GM12801 (cell line): ENCODE results near the gene GRIN2A.

Experiments
- TF ChIP-seq, protein P1 (sequence below): IDR thresholded peaks from one replicate; pipeline ENCODE4 v1.5.1; 2011; ENCODE audit warnings: control low read depth; ENCODE audit not compliant: insufficient read length; ENCODE audit errors: extremely low read depth

The GRIN2A gene

DNA sequence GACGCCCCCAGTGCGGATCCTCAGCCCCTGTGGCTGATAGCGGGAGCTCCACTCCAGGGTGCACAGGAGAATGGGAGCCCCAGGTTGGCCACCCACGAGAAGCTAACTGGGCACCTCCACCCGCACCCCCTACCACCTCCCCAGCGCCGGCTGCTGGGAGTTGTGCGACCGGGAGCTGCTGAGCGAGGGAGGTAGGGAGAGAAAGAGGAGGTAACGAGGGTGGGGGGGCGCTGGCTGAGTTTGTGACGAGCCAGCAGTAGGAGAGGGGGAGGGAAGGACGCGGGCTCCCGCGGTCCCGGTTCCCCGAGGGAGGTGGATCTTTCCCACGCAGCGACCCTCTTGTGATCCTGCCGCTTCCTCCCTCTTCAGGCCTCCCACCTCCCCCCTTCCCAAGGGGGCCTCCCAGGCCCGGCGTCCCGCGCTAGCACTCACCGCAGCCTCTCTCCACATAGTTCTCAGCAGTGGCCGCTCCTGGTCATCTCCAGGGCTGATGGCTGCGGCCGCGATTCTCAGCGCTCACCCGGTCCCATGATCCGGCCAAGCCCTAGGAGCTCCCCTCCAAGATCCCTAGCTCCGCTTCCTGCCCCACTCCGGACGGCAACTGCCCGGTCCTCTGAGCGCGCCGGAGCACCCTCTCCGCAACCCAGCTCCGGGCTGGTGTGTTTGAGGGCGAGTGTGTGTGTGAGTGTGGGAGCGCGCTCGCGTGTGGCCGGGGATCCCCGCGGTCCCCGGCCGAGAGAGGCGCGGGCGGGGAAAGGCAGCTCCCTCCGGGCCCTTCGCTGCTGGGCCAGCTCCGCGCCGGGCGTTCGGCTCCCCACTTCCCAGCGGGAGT, at the start of gene GRIN2A:
GRIN2A (minus strand) TSS at position 207 of the 832 bp plus-strand sequence. CDS start 2,017 bp downstream, outside the sequence.
- TF ChIP-seq, protein P1, sequence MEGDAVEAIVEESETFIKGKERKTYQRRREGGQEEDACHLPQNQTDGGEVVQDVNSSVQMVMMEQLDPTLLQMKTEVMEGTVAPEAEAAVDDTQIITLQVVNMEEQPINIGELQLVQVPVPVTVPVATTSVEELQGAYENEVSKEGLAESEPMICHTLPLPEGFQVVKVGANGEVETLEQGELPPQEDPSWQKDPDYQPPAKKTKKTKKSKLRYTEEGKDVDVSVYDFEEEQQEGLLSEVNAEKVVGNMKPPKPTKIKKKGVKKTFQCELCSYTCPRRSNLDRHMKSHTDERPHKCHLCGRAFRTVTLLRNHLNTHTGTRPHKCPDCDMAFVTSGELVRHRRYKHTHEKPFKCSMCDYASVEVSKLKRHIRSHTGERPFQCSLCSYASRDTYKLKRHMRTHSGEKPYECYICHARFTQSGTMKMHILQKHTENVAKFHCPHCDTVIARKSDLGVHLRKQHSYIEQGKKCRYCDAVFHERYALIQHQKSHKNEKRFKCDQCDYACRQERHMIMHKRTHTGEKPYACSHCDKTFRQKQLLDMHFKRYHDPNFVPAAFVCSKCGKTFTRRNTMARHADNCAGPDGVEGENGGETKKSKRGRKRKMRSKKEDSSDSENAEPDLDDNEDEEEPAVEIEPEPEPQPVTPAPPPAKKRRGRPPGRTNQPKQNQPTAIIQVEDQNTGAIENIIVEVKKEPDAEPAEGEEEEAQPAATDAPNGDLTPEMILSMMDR: no peak

DNA sequence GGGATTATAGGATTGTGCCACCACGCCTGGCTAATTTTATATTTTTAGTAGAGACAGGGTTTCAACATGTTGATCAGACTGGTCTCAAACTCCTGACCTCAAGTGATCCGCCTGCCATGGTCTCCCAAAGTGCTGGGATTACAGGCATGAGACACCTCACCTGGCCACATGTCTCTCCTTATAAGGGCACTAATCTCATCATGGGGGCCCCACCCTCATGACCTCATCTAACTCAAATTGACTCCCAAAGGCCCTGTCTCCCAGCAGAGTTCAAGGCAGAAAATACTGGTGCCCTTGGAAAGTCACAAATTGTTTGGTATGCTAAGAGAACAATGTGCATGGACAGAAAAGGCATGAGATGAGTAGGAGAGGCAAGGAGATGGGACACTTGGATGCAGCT, 49.3 kb upstream of the GRIN2A start:
- TF ChIP-seq, protein P1: no peak

DNA sequence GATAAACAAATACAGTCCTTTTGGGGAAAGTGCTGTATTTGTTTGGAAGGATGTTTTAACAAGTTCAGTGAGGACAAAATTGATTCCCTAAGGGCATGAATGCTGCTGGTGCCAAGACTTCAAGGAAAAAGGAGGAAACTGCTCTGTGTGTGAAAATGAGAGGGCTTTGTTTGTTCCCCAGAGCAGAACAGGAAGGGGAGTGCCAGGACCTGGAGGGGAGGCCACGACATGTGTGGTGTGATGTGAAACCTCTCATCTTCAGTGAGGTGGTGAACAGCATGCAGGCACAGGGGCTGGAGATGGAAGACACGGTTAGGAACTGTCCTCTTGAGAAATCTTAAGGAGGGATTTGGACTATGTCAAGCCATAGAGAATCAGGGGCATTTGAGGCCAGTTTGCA, 46.6 kb upstream of the GRIN2A start:
- TF ChIP-seq, protein P1: no peak

DNA sequence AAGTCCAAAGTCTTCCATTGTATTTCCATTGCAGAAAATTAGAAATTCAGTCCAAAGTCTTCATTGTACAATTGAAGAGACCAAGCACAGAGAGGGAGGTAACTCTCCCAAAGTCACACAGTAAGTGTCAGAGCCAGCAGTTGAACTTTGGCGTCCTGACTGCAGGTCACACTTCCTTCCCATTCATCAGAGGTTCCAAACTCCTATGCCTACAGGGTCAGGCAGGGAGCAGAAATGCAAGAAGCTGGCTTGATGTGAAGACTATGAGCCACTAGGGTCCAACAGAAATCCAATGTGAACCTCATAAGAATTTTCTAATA, 44.7 kb upstream of the GRIN2A start:
- TF ChIP-seq, protein P1: no peak

DNA sequence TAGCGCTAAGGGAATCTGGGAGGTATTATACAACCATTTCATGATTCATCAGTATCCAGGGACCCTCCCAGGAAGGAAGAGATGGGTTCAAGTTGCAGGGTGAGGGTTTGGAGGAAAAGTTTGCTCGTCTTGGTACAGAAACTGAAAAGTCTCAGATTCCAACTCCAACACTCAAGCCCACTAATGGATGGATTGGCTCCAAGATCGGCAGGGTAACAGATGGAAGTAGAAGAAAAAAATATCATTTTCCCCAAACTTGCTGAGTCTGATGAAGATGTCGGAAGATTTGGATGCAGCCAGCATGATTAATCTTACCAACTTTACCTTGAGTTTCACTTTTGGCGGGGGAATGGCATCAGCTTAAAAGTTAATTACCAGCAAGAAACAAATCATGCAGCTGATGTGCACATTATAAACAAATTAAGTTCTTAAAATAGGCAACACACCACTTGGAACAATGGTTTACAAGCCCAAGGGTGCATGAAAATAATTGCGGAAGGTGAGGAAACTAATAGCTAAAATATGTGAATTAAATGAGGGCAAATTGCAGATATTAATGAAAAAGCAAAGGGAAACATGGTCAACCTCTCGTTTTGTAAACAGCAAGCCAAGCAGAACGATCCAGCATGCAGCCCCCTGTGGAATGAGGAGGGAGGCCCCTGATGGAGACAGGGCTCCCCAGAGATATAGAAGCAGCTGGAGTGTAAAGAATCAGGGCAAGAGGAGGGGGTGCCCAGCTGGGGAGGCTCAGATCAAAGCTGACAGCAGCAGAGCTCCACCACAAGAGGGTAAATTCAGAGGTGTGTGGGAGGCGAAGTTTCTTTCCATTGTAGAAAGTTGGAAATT, 44.1 kb upstream of the GRIN2A start:
- TF ChIP-seq, protein P1: no peak

DNA sequence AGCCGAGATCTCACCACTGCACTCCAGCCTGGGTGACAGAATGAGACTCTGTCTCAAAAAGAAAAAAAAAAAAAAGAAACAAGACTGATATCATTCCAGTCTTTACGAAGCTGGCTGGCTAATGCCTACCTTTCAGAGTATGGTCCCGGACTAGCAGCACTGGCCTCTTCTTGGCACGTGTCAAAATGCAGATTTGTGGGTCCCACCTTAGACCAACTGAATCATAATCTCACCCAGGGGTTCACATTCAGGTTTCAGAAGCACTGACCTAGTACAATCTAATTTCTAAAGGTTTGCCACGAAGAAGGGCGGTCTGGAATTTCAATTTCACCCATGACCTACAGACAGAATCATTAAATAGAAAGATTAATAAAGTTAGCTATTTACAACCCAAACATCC, 43.4 kb upstream of the GRIN2A start:
- TF ChIP-seq, protein P1: no peak

DNA sequence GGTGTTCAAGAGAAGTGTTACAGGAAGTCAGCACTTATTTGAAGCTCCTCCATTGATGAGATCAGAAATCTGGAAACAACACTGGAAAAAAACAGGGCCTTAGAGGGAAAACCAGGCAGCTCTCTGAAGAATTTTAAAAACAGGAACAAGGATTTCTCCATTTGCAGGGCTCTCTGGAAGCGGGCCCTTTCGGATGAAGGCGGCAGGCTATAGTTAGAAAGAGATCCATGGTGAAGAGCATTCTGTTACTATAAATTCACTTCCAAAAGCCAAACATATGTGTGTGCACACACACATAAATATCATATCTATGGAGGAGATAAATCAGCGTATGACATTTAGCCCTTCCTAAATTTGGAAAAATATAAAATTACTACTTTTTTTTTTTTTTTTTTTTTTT, 42.6 kb upstream of the GRIN2A start:
- TF ChIP-seq, protein P1: no peak
